GM23248 (cell line): ENCODE measurements around the gene PIEZO2. TPM values are rescaled to one million over a fixed set of nuclear protein-coding genes. Genes with fewer than 3 reads are reported as not detected.

Experiments
- DNase-seq: peaks from one replicate; pipeline ENCODE4 v3.0.0-alpha.2; 2015
- H2AFZ ChIP-seq: fragments of 200-600 bp; sonication (generic); 2 replicates; pipeline ENCODE4 v1.6.1; 2016; ENCODE audit warnings: antibody characterized with exemption
- H3F3A ChIP-seq: fragments of 200-600 bp; sonication (generic); 2 replicates; pipeline ENCODE4 v1.6.1; 2016; ENCODE audit warnings: mild to moderate bottlenecking, antibody characterized with exemption, mixed run types; ENCODE audit not compliant: insufficient read depth
- H3K27ac ChIP-seq: fragments of 200-600 bp; sonication (generic); 2 replicates; pipeline ENCODE4 v1.5.1; 2016; ENCODE audit warnings: mild to moderate bottlenecking
- H3K27me3 ChIP-seq: fragments of 200-600 bp; sonication (generic); replicated peaks from 2 replicates; pipeline ENCODE4 v1.6.1; 2016; ENCODE audit warnings: mild to moderate bottlenecking; ENCODE audit not compliant: insufficient read depth
- H3K36me3 ChIP-seq: fragments of 200-600 bp; sonication (generic); 2 replicates; pipeline ENCODE4 v1.6.1; 2016; ENCODE audit warnings: low read depth, mild to moderate bottlenecking
- H3K4me1 ChIP-seq: fragments of 200-600 bp; sonication (generic); 2 replicates; pipeline ENCODE4 v1.6.1; 2016; ENCODE audit warnings: mild to moderate bottlenecking; ENCODE audit not compliant: insufficient read depth
- H3K4me2 ChIP-seq: fragments of 200-600 bp; sonication (generic); one replicate; pipeline ENCODE4 v1.6.1; 2016; ENCODE audit warnings: mild to moderate bottlenecking; ENCODE audit not compliant: unreplicated experiment
- H3K4me3 ChIP-seq: fragments of 200-600 bp; sonication (generic); 2 replicates; pipeline ENCODE4 v1.5.1; 2016; ENCODE audit warnings: mild to moderate bottlenecking
- H3K79me2 ChIP-seq: fragments of 200-600 bp; sonication (generic); 2 replicates; pipeline ENCODE4 v1.6.1; 2016; ENCODE audit warnings: mild to moderate bottlenecking; ENCODE audit not compliant: insufficient read depth
- H3K9ac ChIP-seq: fragments of 200-600 bp; sonication (generic); 2 replicates; pipeline ENCODE4 v1.6.1; 2016; ENCODE audit warnings: mild to moderate bottlenecking
- H3K9me2 ChIP-seq: fragments of 200-600 bp; sonication (generic); 2 replicates; pipeline ENCODE4 v1.6.1; 2016; ENCODE audit warnings: mixed run types, mild to moderate bottlenecking, moderate library complexity; ENCODE audit not compliant: insufficient read depth
- H3K9me3 ChIP-seq: fragments of 200-600 bp; sonication (generic); one replicate; pipeline ENCODE4 v1.6.1; 2017; ENCODE audit warnings: low read depth
- H4K20me1 ChIP-seq: fragments of 200-600 bp; sonication (generic); 2 replicates; pipeline ENCODE4 v1.6.0; 2016; ENCODE audit not compliant: insufficient read depth
- EZH2 ChIP-seq: fragments of 200-600 bp; sonication (generic); IDR thresholded peaks from 2 replicates; pipeline ENCODE4 v1.6.1; 2018; ENCODE audit warnings: antibody characterized with exemption, mild to moderate bottlenecking; ENCODE audit not compliant: insufficient read depth, poor library complexity, severe bottlenecking
- EZH2phosphoT487 ChIP-seq: fragments of 200-600 bp; sonication (generic); IDR thresholded peaks from 2 replicates; pipeline ENCODE4 v1.6.1; 2018; ENCODE audit warnings: antibody characterized with exemption, moderate library complexity, mild to moderate bottlenecking, low read depth; ENCODE audit not compliant: insufficient read depth
- WGBS, 2 experiments: methylation state at CpG; one replicate each; pipeline ENCODE4 v1.1.6; 2015 to 2017; ENCODE audit warnings: low lambda C conversion rate in 2 of 2, low coverage in 1 of 2; ENCODE audit errors: missing lambda C conversion rate in 2 of 2; 5-methylcytosine and 5-hydroxymethylcytosine counted together
- in situ Hi-C: fragments of 300-500 bp; cut with MboI; formaldehyde crosslinking; loops from 2 replicates; pipeline ENCODE4 v1.15.0; 2020
- polyA plus RNA-seq: library from polyadenylated mRNA; unstranded; fragments of >200 nt; fragmentation: Nextera tagmentation; extraction: Ambion mirVana; gene quantifications from 2 replicates; pipeline ENCODE4 v1.2.1, GENCODE V29; 2016
- total RNA-seq: library from RNA; depleted of rRNA; stranded (reverse); fragments of >200 nt; shearing (Covaris generic); gene quantifications from 2 replicates; pipeline ENCODE4 v1.2.3, GENCODE V29; 2014

The PIEZO2 gene
- total and polyA plus RNA-seq, 2 experiments from 2014 or later = 0.93 to 1.5 TPM

GRCh38 chr18:11115276-11115675 is 34.1 kb downstream of the PIEZO2 start:
- no peak for TF ChIP-seq EZH2phosphoT487
- no peak for TF ChIP-seq EZH2
- Histone ChIP-seq H3K4me2 (no peak overlapping the region), H3K27me3 (no peaks in the 10 kb centered on the region), H3F3A (peaks cover 7% of the 10 kb centered on the region; the same call in 1 of the 2 replicates), H3K27ac (no peak overlapping the region), H2AFZ (no peak overlapping the region), H4K20me1 (no peaks in the 10 kb centered on the region), H3K36me3 (no peaks in the 10 kb centered on the region), H3K9me2 (no peaks in the 10 kb centered on the region), H3K79me2 (no peaks in the 10 kb centered on the region), H3K4me3 (no peak overlapping the region), H3K9me3 (no peaks in the 10 kb centered on the region), H3K9ac (no peak overlapping the region), H3K4me1 (peaks cover 24% of the 10 kb centered on the region)
- DNase-seq = peak; percentile 22
- 19 to 36% methylated on average over 1 of the region's 1 CpG for WGBS, 2 experiments
- in situ Hi-C loops = no loop called here

GRCh38 chr18:11114653-11115052 is 34.7 kb downstream of the PIEZO2 start:
- H3K27ac ChIP-seq = no peak overlapping the region
- no peaks in the 10 kb centered on the region for H3K79me2 ChIP-seq
- H3K9me3 ChIP-seq = no peaks in the 10 kb centered on the region
- no peaks in the 10 kb centered on the region for H3K27me3 ChIP-seq
- WGBS, 2 experiments = 35 to 38% methylated on average over 2 of the region's 2 CpGs
- no peak overlapping the region for H3K4me3 ChIP-seq
- TF ChIP-seq EZH2 (no peak), EZH2phosphoT487 (no peak)
- in situ Hi-C loops = no loop called here
- no peak overlapping the region for H3K9ac ChIP-seq
- H2AFZ ChIP-seq = no peak overlapping the region
- no peaks in the 10 kb centered on the region for H4K20me1 ChIP-seq
- DNase-seq = no peak
- no peaks in the 10 kb centered on the region for H3K36me3 ChIP-seq
- no peak overlapping the region for H3K4me2 ChIP-seq
- 0 out of 2 replicates have a peak, but pooled peaks cover under 1% of the 10 kb centered on the region for H3F3A ChIP-seq
- no peaks in the 10 kb centered on the region for H3K9me2 ChIP-seq
- H3K4me1 ChIP-seq = peaks cover 18% of the 10 kb centered on the region

- Histone ChIP-seq H3K9ac (no peak overlapping the region), H3K4me2 (no peak overlapping the region), H3K79me2 (no peaks in the 10 kb centered on the region), H3K4me3 (no peak overlapping the region), H3K27ac (no peak overlapping the region), H3K36me3 (no peaks in the 10 kb centered on the region), H3K9me2 (no peaks in the 10 kb centered on the region), H3K9me3 (no peaks in the 10 kb centered on the region), H3K27me3 (no peaks in the 10 kb centered on the region), H3F3A (no peaks in the 10 kb centered on the region), H4K20me1 (no peaks in the 10 kb centered on the region), H3K4me1 (peaks cover 13% of the 10 kb centered on the region; the same call in 1 of the 2 replicates), H2AFZ (no peak overlapping the region)
- 58 to 63% methylated on average over 2 of the region's 2 CpGs for WGBS, 2 experiments
- no peak for TF ChIP-seq EZH2
- TF ChIP-seq EZH2phosphoT487 = no peak
- DNase-seq = no peak
- in situ Hi-C loops = no loop called here
Measured at GRCh38 chr18:11113937-11114336, 35.4 kb downstream of the PIEZO2 start.

GRCh38 chr18:11113046-11113548 is 36.3 kb downstream of the PIEZO2 start:
- H4K20me1 ChIP-seq = no peaks in the 10 kb centered on the region
- 79 to 84% methylated on average over 4 of the region's 4 CpGs for WGBS, 2 experiments

GRCh38 chr18:11112286-11112685 is 37.1 kb downstream of the PIEZO2 start:
- Histone ChIP-seq H3K27me3 (no peaks in the 10 kb centered on the region), H3K9me3 (no peaks in the 10 kb centered on the region), H3K4me1 (peaks cover 13% of the 10 kb centered on the region; the same call in 1 of the 2 replicates), H4K20me1 (no peaks in the 10 kb centered on the region), H2AFZ (no peak overlapping the region), H3K9me2 (no peaks in the 10 kb centered on the region), H3K4me3 (no peak overlapping the region), H3K9ac (no peak overlapping the region), H3K4me2 (no peak overlapping the region), H3F3A (no peaks in the 10 kb centered on the region), H3K79me2 (no peaks in the 10 kb centered on the region), H3K27ac (no peak overlapping the region), H3K36me3 (no peaks in the 10 kb centered on the region)
- 85 to 91% methylated on average over 3 of the region's 3 CpGs for WGBS, 2 experiments
- in situ Hi-C loops = no loop called here
- no peak for TF ChIP-seq EZH2phosphoT487
- TF ChIP-seq EZH2 = no peak
- no peak for DNase-seq

More at GRCh38 chr18:11113046-11113548, 36.3 kb downstream of the PIEZO2 start:
- TF ChIP-seq EZH2 (no peak), EZH2phosphoT487 (no peak)
- Histone ChIP-seq H3K27me3 (no peaks in the 10 kb centered on the region), H2AFZ (no peak overlapping the region), H3K27ac (no peak overlapping the region), H3K79me2 (no peaks in the 10 kb centered on the region), H3K4me3 (no peak overlapping the region), H3K9me2 (no peaks in the 10 kb centered on the region), H3K4me1 (peaks cover 13% of the 10 kb centered on the region; the same call in 1 of the 2 replicates), H3K9ac (no peak overlapping the region), H3K9me3 (no peaks in the 10 kb centered on the region), H3K36me3 (no peaks in the 10 kb centered on the region), H3F3A (no peaks in the 10 kb centered on the region), H3K4me2 (no peak overlapping the region)
- in situ Hi-C loops = no loop called here
- DNase-seq = no peak
